NCI-H460 (cell line): ENCODE data around the gene PXDN. TPM values are rescaled to one million over a fixed set of nuclear protein-coding genes. Genes with fewer than 3 reads are reported as not detected.

Experiments
- DNase-seq: peaks from one replicate; pipeline ENCODE4 v3.0.0-alpha.2; 2016; ENCODE audit warnings: low read depth; ENCODE audit errors: extremely low read depth
- total RNA-seq: library from RNA; depleted of rRNA; stranded (reverse); fragments of >200 nt; shearing (Covaris generic); gene quantifications from 2 replicates; pipeline ENCODE4 v1.2.3, GENCODE V29; 2014

The PXDN gene
- total RNA-seq, 1 experiment from 2014 or later: 25.1 TPM

DNA sequence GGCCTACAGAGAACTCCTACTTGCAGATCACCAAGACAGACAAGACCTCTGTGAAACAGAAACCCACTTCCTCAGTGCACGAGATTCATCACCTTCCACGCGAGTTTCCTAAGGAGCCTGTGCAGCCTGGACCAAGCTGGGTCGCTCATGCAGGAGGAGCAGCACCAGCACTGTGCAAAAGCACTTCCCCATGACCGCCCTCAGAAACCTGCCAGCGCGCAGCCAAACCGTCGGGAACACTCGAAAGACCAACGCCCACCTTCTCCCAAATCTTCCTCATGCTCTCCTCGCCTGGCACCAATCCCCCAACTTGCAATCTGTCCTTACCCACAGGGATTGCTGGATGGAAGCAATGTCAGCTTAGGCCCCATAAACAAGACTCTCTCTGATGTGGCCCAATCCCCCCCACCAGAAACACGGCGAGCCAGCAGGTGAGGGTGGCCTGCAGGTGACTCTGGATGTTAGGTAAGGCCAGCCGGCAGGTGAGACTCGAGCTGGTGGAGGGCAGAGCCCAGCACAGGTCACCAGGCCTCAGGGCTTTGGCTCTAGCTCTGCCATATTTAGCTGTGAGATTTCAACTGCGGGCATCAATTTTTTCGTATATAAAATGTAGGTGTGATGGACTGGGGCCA lies 69.4 kb downstream of the PXDN start:
- DNase-seq: no peak

DNA sequence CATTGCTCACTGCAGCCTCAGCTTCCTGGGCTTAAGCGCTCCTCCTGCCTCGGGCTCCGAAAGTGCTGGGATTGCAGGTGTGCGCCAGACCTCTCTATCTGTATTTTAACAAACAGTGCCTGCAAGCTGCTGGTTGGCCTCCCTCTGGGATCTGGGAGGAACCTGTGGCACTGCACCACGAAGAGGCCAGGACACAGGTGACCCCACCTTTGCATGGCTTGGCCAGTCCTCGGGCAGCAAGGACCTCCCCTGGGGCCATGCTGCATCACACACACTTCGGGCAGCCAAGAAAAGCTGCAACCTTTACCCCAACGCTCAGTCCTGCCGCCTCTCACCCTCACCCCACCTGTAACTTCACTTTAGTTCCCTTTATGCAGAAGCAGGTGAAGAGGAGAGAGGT lies 70.0 kb downstream of the PXDN start:
- DNase-seq: no peak

DNA sequence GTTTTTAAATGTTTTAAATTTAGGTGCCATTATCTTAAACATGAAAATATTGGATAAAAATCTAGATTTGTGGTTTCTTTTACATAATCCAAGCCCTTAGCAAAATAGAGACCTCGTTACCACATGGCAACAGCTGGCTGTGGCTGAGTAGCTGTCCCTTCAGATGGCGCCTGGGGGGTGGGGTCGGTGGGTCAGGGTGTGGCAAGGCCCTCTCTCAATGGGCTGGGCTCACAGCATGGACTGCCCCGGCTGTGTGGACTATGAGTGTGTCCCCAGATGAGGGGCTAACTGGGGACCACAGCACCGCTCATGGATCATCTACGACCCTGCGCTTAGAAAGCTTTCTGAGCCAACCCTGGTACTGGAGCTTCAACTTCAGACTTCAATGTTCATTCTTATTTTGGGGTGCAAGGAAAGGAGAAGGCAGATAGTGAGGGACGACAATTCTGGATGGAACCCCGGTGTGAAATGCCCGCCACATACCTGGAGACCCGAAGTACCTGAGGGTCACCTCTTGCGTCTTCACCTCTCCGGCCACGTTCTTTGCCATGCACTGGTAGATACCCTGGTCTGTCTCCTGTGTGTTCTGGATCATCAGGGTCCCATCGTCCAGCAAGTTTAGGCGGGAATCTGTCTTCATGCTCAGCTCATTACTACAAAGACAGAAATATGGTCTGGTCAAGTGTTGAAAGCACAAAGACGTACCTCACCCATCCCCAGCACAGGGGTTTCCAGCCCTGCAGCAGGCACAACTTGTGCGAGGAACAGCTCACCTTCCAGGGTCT lies 71.0 kb downstream of the PXDN start:
- no peak for DNase-seq

DNA sequence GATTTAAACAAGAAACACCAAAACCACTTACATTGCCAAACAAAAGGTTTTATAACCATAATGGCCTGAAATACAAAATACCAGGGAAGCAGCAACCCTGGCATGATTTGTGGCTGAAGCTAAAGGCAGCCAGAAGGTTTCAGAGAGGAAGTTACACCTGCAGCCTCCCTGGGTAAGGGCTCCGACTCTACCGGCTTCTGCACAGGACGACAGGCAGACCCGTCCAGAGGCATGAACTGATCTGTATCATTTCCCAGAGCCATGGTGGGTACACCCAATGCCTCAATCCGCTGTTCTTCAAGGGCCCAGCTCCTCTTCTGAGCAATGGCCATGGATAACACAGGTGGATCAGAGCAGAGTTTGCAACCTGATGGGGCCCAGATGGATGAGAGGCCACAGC lies 71.6 kb downstream of the PXDN start:
- DNase-seq: no peak

DNA sequence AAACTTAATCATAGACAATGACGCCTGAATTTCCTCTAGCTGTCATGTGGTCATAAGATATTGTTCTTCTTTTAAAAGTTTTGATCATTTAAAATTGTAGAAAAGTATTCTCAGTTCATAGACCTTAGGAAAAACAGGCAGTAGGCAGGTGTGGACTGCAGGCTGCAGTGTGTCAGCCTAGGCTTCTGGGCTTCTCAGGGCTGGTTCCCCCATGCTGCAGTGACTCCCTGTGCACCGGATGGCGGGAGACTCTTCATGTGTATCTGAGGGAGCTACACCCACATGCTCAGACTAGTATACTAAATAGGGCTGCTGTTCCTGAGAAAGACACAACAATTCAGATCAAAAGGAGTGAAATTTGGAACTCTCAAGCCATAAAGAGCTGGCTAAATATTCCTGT lies 72.4 kb downstream of the PXDN start:
- no peak for DNase-seq

DNA sequence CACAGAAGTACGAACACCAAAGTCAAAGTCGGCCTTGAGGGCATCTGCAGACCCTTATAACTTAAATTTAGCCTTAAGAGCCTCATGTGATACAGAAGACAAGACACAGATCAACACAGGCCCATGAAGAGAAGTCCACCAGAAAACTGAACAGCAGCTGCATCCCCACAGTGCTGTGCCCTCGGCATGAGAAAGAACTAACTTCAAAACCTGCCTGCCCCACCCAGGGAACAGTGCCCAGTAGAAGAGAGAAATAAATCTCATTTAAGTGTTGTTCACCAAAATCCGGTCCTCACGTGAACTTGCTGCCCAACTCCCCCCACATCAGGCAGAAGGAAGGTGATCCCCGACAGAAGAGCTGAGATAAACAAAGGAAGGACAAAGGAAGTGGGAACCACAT lies 73.7 kb downstream of the PXDN start:
- DNase-seq: no peak

DNA sequence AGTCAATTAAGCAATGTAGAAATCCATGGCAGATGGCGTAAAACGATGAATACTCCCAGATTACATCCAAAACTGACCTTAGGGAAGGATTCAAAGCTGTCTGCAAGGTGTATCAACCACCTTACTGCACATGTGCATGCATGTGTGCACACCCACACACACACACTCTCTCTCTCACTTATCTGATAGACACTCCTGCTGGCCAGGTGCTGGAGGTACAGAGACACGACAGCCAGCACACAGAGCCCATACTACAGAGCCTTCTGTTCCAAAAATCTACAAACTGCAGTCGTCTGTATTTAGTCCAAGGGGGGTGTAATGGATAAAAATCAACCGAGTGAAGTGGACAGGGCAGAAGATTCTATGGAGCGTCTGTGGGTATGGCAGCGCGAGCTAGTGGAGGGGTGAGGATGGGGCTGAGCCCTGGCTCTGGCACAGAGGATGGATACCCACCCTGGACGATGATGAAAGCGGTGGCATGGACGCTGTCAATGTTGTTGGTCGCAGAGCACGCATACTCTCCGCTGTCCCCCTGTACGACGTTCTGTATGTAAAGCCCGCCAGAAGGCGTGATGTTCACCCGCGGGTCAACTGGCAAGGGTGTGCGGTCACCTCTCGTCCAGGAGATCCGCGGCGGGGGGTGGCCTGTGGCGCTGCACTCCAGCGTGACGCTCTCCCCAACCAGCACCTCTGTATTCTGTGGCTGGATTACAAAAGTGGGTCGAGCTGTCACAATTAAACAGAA lies 78.4 kb downstream of the PXDN start:
- no peak for DNase-seq

DNA sequence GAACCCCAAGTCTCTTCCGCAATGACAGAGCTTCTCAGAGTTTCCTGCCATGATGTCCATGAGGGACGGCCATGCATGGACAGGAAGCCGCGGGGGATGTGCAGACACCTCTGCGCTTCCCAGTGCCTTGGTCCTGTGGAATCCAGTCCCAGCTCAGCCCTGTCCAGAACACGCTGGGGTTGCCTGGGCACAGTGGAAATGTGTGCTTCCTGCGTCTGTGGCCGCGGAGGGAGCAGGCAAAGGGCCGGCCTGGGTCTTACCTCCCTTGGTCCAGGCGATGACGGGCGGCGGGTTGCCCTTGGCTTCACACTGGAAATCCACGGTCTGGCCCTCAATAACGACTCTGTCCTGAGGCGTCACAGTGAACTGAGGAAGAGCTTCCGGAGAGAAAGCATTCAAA lies 79.6 kb downstream of the PXDN start:
- DNase-seq: no peak

DNA sequence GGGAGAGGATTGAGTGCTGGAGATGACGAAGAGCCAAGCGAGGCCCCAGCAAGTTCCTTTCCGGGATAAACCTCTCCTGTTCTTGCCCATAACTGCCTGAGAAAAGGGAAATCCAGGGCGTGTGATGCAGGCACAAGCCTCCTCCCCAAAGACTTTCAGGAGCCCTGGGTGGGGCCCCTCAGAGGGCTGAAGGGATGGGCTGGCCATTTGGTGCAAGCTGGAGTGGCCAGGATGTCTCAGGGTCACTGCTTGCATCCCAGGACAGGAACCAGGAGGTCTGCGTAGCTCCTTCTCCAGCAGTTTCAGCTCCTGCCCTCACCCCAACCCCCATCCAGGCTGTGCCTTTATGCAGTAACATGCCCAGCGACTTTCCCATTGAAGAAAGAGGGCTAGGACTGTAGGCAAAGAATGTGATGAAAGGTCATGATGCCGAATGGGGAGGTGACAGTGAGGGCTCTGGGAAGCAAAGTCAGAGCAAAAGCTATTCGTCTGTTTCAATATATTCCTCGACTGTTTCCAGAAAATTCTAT lies 80.2 kb downstream of the PXDN start:
- no peak for DNase-seq

DNA sequence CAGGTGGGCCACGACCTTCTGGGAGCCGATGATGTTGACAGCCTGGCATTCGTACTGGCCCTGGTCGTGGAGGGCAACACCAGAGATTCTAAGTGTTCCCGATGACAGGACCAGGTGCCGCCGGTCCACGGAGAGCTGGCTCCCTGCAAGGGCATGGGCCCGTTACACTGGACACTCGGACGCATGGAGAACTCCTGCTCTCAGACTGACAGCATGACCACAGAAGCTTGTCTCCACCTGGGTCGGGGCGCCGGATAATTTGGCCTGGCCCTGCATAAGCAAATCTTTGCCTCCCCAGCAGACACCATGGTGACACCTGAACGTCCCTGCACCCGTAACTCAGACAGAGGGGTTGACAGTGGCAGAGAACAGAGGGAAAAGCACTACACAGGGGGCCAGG lies 80.7 kb downstream of the PXDN start:
- DNase-seq: no peak

DNA sequence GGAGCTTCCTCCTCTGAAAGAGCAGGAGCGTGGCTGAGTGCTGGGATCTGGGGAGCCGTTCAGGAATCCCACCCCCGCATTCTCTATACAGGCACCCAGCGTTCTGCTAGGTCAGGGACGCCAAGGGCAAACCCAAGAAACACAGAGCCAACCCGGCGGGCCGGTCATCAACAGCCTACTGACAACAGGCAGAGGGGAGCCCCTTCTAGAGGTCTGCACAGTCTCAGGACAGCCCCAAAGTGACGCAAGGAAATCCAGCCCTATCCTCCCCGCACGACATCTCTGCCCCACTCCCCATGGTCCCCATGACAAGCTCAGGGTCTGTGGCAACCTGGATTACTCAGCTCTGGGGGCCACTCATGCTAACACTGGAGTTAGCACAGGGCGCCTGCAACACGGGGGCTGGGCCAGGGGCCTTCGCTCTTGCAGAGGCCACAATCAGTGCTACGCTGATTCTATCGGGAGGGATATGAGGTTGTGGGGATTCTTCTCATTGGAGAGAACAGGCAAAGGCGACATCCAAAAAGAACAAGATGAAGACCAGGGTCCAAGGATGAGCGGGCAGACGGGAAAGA lies 81.6 kb downstream of the PXDN start:
- DNase-seq: no peak

DNA sequence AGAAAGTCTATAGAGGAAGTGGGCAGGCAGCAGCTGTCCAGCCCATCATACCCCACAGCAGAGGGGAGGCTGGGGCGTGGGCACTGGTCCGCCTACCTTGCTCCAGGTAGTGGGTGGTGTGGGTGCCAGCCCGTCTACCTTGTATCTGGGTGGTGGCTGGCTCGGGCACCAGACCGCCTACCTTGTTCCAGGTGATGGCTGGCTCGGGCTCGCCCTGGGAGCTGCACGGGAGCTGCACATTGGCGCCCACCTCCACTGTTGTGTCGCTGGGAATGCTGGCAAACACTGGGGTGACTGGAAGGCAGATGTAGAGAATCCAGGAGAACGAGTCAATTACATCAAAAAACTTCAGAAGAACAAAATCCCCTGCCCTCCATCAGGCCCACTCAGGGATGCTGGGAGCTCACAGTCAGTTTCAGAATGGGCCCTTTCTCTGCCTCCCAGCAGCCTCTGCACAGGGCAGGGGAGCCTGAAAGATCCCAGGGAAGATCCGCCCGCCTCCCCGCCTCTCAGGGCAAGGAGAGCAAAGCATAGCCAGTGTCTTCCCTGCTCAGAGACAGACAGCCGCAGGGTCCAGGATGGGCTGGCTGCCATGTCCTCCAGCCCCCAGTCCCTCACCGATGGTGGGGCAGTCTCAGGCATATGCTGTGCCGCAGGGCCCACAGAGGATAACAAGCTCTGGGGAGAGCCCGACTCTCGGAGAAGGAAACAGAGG lies 82.3 kb downstream of the PXDN start:
- no peak for DNase-seq

DNA sequence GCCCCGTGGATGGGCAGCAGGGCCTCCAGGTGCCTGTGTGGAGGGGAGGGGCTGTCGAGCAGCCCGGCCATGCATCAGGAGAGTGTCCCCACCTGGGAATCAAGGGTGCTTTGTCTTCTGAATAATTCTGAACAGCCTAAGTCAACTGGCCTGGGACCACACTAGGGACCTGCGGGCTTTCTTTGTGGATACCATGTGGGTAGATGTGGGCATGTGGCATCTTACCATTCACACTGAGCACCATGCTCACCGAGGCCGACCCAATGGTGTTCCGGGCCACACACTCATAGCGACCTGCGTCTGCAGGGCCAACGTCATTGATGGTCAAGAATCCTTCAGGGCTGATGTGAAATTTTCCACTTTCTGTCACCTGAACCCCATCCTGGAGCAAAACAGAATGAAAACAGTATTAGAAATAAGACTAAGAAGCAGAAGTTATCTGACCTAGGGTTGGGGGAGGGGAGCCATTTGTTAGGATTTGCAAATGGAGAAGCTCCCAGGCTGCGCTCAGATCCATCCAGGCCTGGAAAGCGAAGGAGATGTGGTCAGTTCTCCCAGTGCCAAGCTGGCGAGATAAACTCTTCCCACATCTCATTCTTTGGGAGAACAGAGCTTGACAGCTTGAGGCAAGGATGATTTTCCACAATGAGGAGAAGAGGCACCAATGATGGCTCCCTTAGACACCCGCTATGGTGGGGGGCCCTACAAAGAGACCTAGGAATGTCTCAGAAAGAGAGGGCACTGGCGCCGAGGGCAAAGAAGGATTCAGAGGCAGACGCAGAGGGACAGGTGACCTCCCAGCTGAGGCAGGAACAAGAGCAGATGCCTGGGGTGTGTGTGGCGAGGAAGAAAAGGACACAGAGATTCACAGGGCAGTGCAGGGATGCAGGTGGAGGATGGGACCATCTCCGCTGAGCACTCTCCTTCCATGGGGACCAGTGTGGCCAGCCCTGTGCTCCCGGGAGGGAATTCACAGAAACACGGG lies 83.4 kb downstream of the PXDN start:
- DNase-seq: no peak

DNA sequence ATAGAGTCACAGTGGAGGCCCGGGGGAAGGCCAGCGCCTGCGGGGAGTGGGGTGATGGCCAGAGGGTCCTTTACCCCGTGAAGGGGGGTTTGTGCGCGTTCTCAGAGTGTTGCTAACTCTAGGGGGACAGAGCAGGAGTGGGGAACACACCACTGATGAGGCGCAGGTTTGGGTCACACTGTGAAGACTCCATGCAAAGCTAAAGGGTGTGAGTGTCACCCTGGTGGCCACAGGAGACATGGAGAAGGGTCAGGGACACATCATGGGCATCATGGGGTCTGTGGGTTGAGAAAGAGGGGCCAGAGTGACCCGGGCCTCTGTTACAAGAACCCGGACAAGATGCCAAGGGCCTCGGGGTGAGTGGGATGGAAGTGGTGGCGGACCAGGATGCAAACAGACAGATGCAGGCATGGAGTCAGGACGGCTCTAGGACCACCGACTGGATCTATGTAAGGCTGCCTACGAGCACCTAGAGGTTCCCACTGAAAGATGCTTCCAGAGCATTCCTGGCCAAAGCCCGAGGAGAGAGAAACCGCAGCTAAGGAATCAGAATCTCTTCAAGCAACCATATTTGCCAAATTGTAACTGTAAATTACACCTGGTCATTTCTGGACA lies 84.3 kb downstream of the PXDN start:
- DNase-seq: no peak

DNA sequence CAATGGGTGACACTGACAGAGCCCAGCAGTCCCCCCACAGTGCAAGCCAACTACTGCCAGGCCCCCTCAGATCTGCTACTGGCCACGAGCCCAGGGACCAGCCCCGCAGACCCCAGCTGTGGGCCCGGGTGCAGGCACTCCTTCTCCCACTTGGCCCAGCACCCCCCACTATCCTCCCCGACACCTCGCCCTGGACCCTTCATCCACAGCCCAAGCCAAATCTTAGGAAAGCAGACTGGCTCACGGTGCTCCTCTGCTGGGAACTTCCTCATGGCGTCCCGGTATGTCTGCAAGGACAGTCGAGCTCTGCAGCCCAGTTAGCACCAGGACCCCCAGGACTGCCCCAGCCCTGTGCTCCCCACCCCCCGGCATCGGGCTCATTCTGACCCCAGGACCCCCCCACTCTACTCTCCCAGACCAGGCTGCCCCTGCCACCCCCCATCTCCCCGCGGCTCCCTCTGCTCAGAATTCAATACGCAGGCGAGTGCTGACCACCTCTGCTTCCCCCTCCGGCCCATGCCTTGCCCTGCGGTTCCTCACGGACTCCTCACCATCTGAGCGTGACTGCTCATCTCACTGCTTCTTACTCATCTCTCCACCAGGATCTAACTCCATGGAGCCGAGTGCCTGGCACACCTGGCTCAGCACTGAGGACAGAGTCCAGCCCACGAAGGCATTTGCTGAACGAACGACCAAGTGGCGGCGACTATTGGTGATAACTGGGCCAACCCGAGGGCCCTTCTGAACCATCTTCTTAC lies 85.7 kb downstream of the PXDN start:
- no peak for DNase-seq

DNA sequence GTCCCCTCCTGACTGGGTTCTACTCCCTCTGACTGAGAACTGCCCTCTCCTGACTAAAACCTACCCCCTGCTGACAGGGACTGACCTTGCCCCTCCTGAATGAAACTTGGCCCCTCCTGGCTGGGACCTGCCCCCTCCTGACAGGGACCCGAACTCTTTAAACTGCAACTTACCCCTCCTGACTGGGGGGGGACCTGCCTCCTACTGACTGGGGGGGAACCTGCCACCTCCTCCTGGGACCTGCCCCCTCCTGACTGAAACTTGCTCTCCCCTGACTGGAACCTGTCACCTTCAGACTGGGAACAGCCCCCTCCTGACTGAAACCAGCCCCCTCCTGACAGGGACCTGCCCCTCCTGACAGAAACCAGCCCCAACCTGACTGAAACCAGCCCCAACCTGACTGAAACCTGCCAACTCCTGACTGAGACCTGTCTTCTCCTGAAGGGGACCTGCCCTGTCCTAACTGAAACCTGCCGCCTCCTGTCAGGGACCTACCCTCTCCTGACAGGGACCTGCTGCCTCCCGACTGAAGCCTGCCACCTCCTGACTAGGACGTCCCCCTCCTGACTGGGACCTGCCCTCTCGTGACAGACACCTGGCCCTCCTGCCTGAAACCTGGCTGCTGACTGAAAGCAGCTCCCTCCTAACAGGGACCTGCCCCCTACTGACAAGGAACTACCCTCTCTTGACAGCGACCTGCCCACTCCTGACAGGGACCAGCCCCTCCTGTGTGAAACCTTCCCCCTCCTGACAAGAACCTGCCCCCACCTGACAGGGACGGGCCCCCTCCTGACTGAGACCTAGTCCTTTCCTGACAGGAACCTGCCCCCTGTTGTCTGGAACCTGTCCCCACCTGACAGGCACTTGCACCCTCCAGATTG lies 87.1 kb downstream of the PXDN start:
- no peak for DNase-seq

DNA sequence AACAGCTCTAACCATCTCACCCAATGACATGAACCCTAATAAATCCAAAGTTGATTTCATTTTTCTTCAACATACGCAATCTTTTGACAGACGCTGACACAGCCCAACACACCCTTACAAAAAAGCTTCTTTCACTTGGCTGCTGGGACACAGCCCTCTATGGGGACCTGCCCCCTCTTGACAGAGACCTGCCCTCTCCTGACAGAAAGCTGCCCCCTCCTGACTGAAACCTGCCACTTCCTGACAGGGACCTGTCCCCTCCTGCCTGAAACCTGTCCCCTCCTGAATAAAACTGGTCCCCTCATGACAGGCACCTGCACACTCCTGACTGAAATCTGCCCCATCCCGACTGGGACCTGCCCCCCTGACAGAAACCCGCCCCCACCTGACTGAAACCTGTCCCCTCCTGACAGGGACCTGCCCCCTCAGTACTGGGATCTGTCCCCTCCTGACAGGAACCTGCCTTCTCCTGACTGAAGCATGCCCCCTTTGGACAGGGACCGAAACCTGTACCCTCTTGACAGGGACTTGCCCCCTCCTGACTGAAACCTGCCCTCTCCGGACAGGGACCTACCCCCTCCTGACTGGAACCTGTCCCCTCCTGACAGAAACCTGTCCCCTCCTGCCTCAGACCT lies 87.9 kb downstream of the PXDN start:
- no peak for DNase-seq
